HCT116 (cell line): Measurements from ENCODE around the gene SFXN2. TPM values are rescaled to one million over a fixed set of nuclear protein-coding genes. Genes with fewer than 3 reads are reported as not detected.

Experiments
- ATAC-seq: fragments of 200-7000 bp; cut with Tn5 transposase; 2 replicates; pipeline ENCODE4 v1.9.1; 2020; ENCODE audit warnings: mild to moderate bottlenecking, moderate library complexity
- BruUV-seq: library from RNA; stranded (reverse); fragments of 400-500 nt; replicated peaks from 2 replicates; lab custom pipeline; 2021; lab: Mats Ljungman, UMichigan
- CTCF ChIA-PET: fragments of 300-600 bp; sonication (Branson Sonifier 250); formaldehyde crosslinking; loops from one replicate; lab custom pipeline; 2021; ENCODE audit warnings: antibody characterized with exemption; lab: Charles Lee
- POLR2A ChIA-PET: fragments of 300-600, 350-600 bp; sonication (Branson Sonifier 250); formaldehyde crosslinking; loops from one replicate; lab custom pipeline; 2021; ENCODE audit warnings: antibody characterized with exemption; lab: Charles Lee
- RAD21 ChIA-PET, 2 experiments: fragments of 300-600 bp; sonication (Branson Sonifier 250); formaldehyde crosslinking; loops; one replicate each; lab custom pipeline; 2023; ENCODE audit warnings: low total read pairs in 2 of 2; ENCODE audit not compliant: uncharacterized antibody in 2 of 2, unreplicated experiment in 2 of 2, low non-redundant PET in 1 of 2; lab: Charles Lee
- DNase-seq: peaks from one replicate; pipeline ENCODE4 v3.0.0-alpha.2; 2010; ENCODE audit warnings: low read depth, low spot score
- H2AFZ ChIP-seq: fragments of 200-600 bp; shearing (Covaris generic), sonication (generic); 2 replicates; pipeline ENCODE4 v1.6.1; 2017; ENCODE audit warnings: low read depth, mixed run types, mixed read lengths, antibody characterized with exemption, low read length; ENCODE audit not compliant: poor library complexity, severe bottlenecking
- H3K27ac ChIP-seq: 2 replicates; pipeline ENCODE4 v1.5.1; 2012; ENCODE audit warnings: low read depth, low read length
- H3K27me3 ChIP-seq: fragments of 200-600 bp; sonication (generic); 2 replicates; pipeline ENCODE4 v1.6.1; 2016; ENCODE audit warnings: mixed run types, low read length, mixed read lengths; ENCODE audit not compliant: insufficient read depth
- H3K36me3 ChIP-seq, 2 experiments: fragments of 200-500 bp in 1 of 2; fragments of 200-600 bp in 1 of 2; sonication (Bioruptor generic) in 1 of 2; sonication (generic) in 1 of 2; 2 replicates each; pipeline versions ENCODE4 v1.5.1 to v1.6.1; 2014 to 2016; ENCODE audit warnings: low read length in 2 of 2, inconsistent platforms in 1 of 2, mixed read lengths in 1 of 2, mixed run types in 1 of 2; ENCODE audit not compliant: insufficient read depth in 2 of 2, control insufficient read depth in 1 of 2
- H3K4me1 ChIP-seq, 2 experiments: fragments of 200-600 bp in 1 of 2; sonication (generic) in 1 of 2; 2 replicates each; pipeline versions ENCODE4 v1.5.1 to v1.6.1; 2012 to 2017; ENCODE audit warnings: low read length in 2 of 2, inconsistent platforms in 1 of 2, mild to moderate bottlenecking in 1 of 2, mixed read lengths in 1 of 2, mixed run types in 1 of 2, moderate library complexity in 1 of 2; ENCODE audit not compliant: insufficient read depth in 2 of 2, control insufficient read depth in 1 of 2
- H3K4me2 ChIP-seq: fragments of 200-600 bp; sonication (generic); 2 replicates; pipeline ENCODE4 v1.6.1; 2017; ENCODE audit warnings: mixed run types, low read length, mixed read lengths
- H3K4me3 ChIP-seq, 2 experiments: fragments of 200-600 bp in 1 of 2; sonication (generic) in 1 of 2; replicated peaks in 1 of 2; 2 replicates each; pipeline ENCODE4 v1.5.1; 2011 to 2016; ENCODE audit warnings: low read length in 2 of 2, control low read depth in 1 of 2, low read depth in 1 of 2, mild to moderate bottlenecking in 1 of 2, mixed read lengths in 1 of 2, mixed run types in 1 of 2
- H3K79me2 ChIP-seq: fragments of 200-600 bp; sonication (generic); 2 replicates; pipeline ENCODE4 v1.6.1; 2017; ENCODE audit warnings: mild to moderate bottlenecking, mixed run types, low read length, moderate library complexity, mixed read lengths; ENCODE audit not compliant: insufficient read depth
- H3K9ac ChIP-seq: fragments of 200-600 bp; sonication (generic); 2 replicates; pipeline ENCODE4 v1.6.1; 2016; ENCODE audit warnings: low read length, mixed read lengths
- H3K9me2 ChIP-seq: fragments of 200-600 bp; sonication (generic), shearing (Covaris generic); 2 replicates; pipeline ENCODE4 v1.6.1; 2017; ENCODE audit warnings: mixed run types, mild to moderate bottlenecking, moderate library complexity; ENCODE audit not compliant: insufficient read depth
- H3K9me3 ChIP-seq, 2 experiments: fragments of 200-500 bp in 1 of 2; fragments of 200-600 bp in 1 of 2; sonication (Bioruptor generic) in 1 of 2; sonication (generic) in 1 of 2; 2 replicates each; pipeline ENCODE4 v1.6.1; 2014 to 2017; ENCODE audit warnings: low read length in 2 of 2, mixed read lengths in 2 of 2, inconsistent platforms in 1 of 2, low read depth in 1 of 2, mild to moderate bottlenecking in 1 of 2, mixed run types in 1 of 2, moderate library complexity in 1 of 2; ENCODE audit not compliant: control insufficient read depth in 1 of 2, insufficient read depth in 1 of 2
- H4K20me1 ChIP-seq: fragments of 200-600 bp; sonication (generic), shearing (Covaris generic); 2 replicates; pipeline ENCODE4 v1.6.1; 2017; ENCODE audit warnings: mixed run types, mild to moderate bottlenecking, moderate library complexity; ENCODE audit not compliant: insufficient read depth
- CBX3 ChIP-seq: IDR thresholded peaks from 2 replicates; pipeline ENCODE4 v1.6.1; 2012; ENCODE audit warnings: low read depth
- EGR1 ChIP-seq: IDR thresholded peaks from 2 replicates; pipeline ENCODE4 v1.6.1; 2012; ENCODE audit warnings: low read depth
- EZH2 ChIP-seq: fragments of 200-600 bp; sonication (generic); IDR thresholded peaks from 2 replicates; pipeline ENCODE4 v1.6.1; 2017; ENCODE audit warnings: antibody characterized with exemption, mixed run types
- EZH2phosphoT487 ChIP-seq: fragments of 200-600 bp; IDR thresholded peaks from 2 replicates; pipeline ENCODE4 v1.6.1; 2018; ENCODE audit warnings: antibody characterized with exemption, borderline replicate concordance
- FOSL1 ChIP-seq: IDR thresholded peaks from 2 replicates; pipeline ENCODE4 v1.6.1; 2012; ENCODE audit warnings: low read depth
- JUND ChIP-seq: IDR thresholded peaks from 2 replicates; pipeline ENCODE4 v1.6.1; 2012
- MAX ChIP-seq: IDR thresholded peaks from 2 replicates; pipeline ENCODE4 v1.6.1; 2012
- POLR2A ChIP-seq: IDR thresholded peaks from 2 replicates; pipeline ENCODE4 v1.7.0; 2011; ENCODE audit warnings: borderline replicate concordance; ENCODE audit not compliant: insufficient read depth, insufficient read length; ENCODE audit errors: extremely low read depth
- POLR2AphosphoS5 ChIP-seq: IDR thresholded peaks from 2 replicates; pipeline ENCODE4 v1.6.1; 2011; ENCODE audit warnings: mild to moderate bottlenecking, low read depth, low read length, moderate library complexity
- RAD21 ChIP-seq: IDR thresholded peaks from 2 replicates; pipeline ENCODE4 v1.6.1; 2012; ENCODE audit warnings: low read depth, mild to moderate bottlenecking
- SIN3A ChIP-seq: IDR thresholded peaks from 2 replicates; pipeline ENCODE4 v1.6.1; 2012; ENCODE audit warnings: low read depth
- SP1 ChIP-seq: IDR thresholded peaks from 2 replicates; pipeline ENCODE4 v1.6.1; 2012; ENCODE audit warnings: low read depth
- SRF ChIP-seq: IDR thresholded peaks from 2 replicates; pipeline ENCODE4 v1.6.1; 2012; ENCODE audit warnings: low read depth
- TCF7L2 ChIP-seq: IDR thresholded peaks from 2 replicates; pipeline ENCODE4 v1.7.0; 2011; ENCODE audit warnings: borderline replicate concordance, inconsistent platforms; ENCODE audit not compliant: insufficient read depth, insufficient read length; ENCODE audit errors: extremely low read depth
- YY1 ChIP-seq: IDR thresholded peaks from 2 replicates; pipeline ENCODE4 v1.6.1; 2011; ENCODE audit warnings: low read length, low read depth, moderate library complexity, mild to moderate bottlenecking; ENCODE audit not compliant: insufficient replicate concordance; ENCODE audit errors: extremely low read depth
- ZBTB33 ChIP-seq: IDR thresholded peaks from 2 replicates; pipeline ENCODE4 v1.6.1; 2011; ENCODE audit warnings: mild to moderate bottlenecking, low read length, moderate library complexity; ENCODE audit not compliant: insufficient replicate concordance; ENCODE audit errors: extremely low read depth
- ZFX ChIP-seq: fragments of 450-650 bp; IDR thresholded peaks from 2 replicates; pipeline ENCODE4 v1.6.1; 2017
- ZNF274 ChIP-seq: fragments of 200-500 bp; sonication (Bioruptor generic); IDR thresholded peaks from 2 replicates; pipeline ENCODE4 v1.6.1; 2014; ENCODE audit warnings: mild to moderate bottlenecking, low read depth, low read length, inconsistent platforms
- intact Hi-C: fragments of 100-400 bp; cut with micrococcal nuclease; formaldehyde crosslinking; loops from 2 replicates; pipeline ENCODE4 v1.10.0; 2022
- total RNA-seq: library from RNA; stranded (reverse); gene quantifications from one replicate; pipeline ENCODE4 v1.2.1, GENCODE V29; 2021; ENCODE audit not compliant: unreplicated experiment
- TF ChIP-seq, protein P1 (sequence below): IDR thresholded peaks from 2 replicates; pipeline ENCODE4 v1.6.1; 2012
- TF ChIP-seq, protein P2 (sequence below), 3 experiments: fragments of 200-600 bp in 1 of 3; sonication (generic) in 1 of 3; IDR thresholded peaks in 2 of 3; conservative IDR thresholded peaks in 1 of 3; 2 replicates each; pipeline ENCODE4 v1.5.1; 2012 to 2017; ENCODE audit warnings: low read depth in 2 of 3, low read length in 2 of 3, antibody characterized with exemption in 1 of 3, borderline replicate concordance in 1 of 3, control low read depth in 1 of 3, mild to moderate bottlenecking in 1 of 3, mixed read lengths in 1 of 3, mixed run types in 1 of 3, moderate library complexity in 1 of 3; ENCODE audit not compliant: insufficient read depth in 1 of 3

The SFXN2 gene
- total RNA-seq, 1 experiment from 2014 or later: 22.9 TPM

GRCh38 chr10:102729029-102730026 is 14.9 kb downstream of the SFXN2 start:
- no TSS peak for BruUV-seq
- Histone ChIP-seq H2AFZ (no peak overlapping the region), H3K79me2 (no peaks in the 10 kb centered on the region), H3K9ac (no peak overlapping the region), H3K27me3 (no peaks in the 10 kb centered on the region), H4K20me1 (no peaks in the 10 kb centered on the region), H3K4me2 (no peak overlapping the region), H3K36me3 (peaks cover 25 to 26% of the 10 kb centered on the region in 2 experiments; a peak in 2 of 4 replicates), H3K4me1 (no peaks in the 10 kb centered on the region), H3K27ac (no peak overlapping the region), H3K4me3 (no peak overlapping the region), H3K9me3 (no peaks in the 10 kb centered on the region), H3K9me2 (no peaks in the 10 kb centered on the region)
- peak; percentile 99 for ATAC-seq
- DNase-seq: peak; percentile 49
- intact Hi-C loops: loop anchor here (1.0 to 10.0 kb wide), 7 partner anchors 105 to 755 kb away; partner anchors contain the start of gene CNNM2
- ChIA-PET CTCF (no interaction called here), POLR2A (no interaction called here), RAD21 (no interaction called here)
- no peak for TF ChIP-seq ZNF274
- TF ChIP-seq, protein P1, sequence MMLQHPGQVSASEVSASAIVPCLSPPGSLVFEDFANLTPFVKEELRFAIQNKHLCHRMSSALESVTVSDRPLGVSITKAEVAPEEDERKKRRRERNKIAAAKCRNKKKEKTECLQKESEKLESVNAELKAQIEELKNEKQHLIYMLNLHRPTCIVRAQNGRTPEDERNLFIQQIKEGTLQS: no peak
- no peak for TF ChIP-seq SP1
- TF ChIP-seq EZH2: no peak
- TF ChIP-seq POLR2AphosphoS5: no peak
- TF ChIP-seq, protein P2, sequence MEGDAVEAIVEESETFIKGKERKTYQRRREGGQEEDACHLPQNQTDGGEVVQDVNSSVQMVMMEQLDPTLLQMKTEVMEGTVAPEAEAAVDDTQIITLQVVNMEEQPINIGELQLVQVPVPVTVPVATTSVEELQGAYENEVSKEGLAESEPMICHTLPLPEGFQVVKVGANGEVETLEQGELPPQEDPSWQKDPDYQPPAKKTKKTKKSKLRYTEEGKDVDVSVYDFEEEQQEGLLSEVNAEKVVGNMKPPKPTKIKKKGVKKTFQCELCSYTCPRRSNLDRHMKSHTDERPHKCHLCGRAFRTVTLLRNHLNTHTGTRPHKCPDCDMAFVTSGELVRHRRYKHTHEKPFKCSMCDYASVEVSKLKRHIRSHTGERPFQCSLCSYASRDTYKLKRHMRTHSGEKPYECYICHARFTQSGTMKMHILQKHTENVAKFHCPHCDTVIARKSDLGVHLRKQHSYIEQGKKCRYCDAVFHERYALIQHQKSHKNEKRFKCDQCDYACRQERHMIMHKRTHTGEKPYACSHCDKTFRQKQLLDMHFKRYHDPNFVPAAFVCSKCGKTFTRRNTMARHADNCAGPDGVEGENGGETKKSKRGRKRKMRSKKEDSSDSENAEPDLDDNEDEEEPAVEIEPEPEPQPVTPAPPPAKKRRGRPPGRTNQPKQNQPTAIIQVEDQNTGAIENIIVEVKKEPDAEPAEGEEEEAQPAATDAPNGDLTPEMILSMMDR (IDR thresholded peaks at IDR 0.05 in 2 of 3, conservative IDR thresholded peaks at IDR 0.05 in 1 of 3; ENCODE audit: borderline replicate concordance in 1 of 3, insufficient read depth in 1 of 3, low read depth in 2 of 3, low read length in 2 of 3): peak; percentile 83 to 99 (median 99)
- peak; percentile 95 for TF ChIP-seq RAD21
- no peak for TF ChIP-seq EZH2phosphoT487
- TF ChIP-seq ZBTB33: no peak
- TF ChIP-seq MAX: no peak
- TF ChIP-seq TCF7L2: no peak
- no peak for TF ChIP-seq EGR1
- TF ChIP-seq SIN3A: no peak
- TF ChIP-seq JUND: no peak
- TF ChIP-seq SRF: no peak
- no peak for TF ChIP-seq FOSL1
- peak; percentile 32 for TF ChIP-seq YY1
- TF ChIP-seq POLR2A: no peak
- no peak for TF ChIP-seq ZFX
- no peak for TF ChIP-seq CBX3
